ENCODE results near the gene VTI1A.

- TF ChIP-seq POLR2A (IDR thresholded peaks at IDR 0.05), result no peak
- no peak for TF ChIP-seq CTCF (IDR thresholded peaks at IDR 0.05)
These were observed 338.1 kb downstream of the VTI1A start for GRCh38 chr10:112785089-112785488.

Measured in adrenal gland (tissue), 5 donors.